ENCODE measurements around the gene VAV3. TPM values are rescaled to one million over a fixed set of nuclear protein-coding genes. Genes with fewer than 3 reads are reported as not detected.

VAV3 gene
- total and polyA plus RNA-seq, 10 of the 15 experiments (the other 5 are each of a cell fraction or from before 2014, with no cell fraction given), result 0.84 to 5.5 (median 3.4) TPM

- no peak for TF ChIP-seq ZBTB33 (IDR thresholded peaks at IDR 0.05)
These were observed 52.3 kb downstream of the VAV3 start (continued) for GRCh38 chr1:107912656-107913055.

GRCh38 chr1:107900090-107900945, 64.7 kb downstream of the VAV3 start:
- TF ChIP-seq EP300 (IDR thresholded peaks at IDR 0.05; ENCODE audit: borderline replicate concordance in 1 of 2, control insufficient read depth in 1 of 2, low read depth in 2 of 2, low read length in 2 of 2) (0 out of 4 replicates have a peak, but pooled peaks of 1 of the 2 experiments have one; percentile 12), RELA (IDR thresholded peaks at IDR 0.05; ENCODE audit: borderline replicate concordance, partially characterized antibody) (no peak), IKZF1 (conservative IDR thresholded peaks at IDR 0.05) (0 out of 2 replicates have a peak, but pooled peaks have one; percentile 21), POLR2A (IDR thresholded peaks at IDR 0.05; ENCODE audit: low read depth, low read length) (no peak), POU2F2 (IDR thresholded peaks at IDR 0.05; ENCODE audit: borderline replicate concordance, low read depth, low read length) (peak; percentile 27; the same call in 1 of the 3 replicates), SPI1 (IDR thresholded peaks at IDR 0.05; ENCODE audit: borderline replicate concordance, insufficient read depth, low read depth, low read length) (peak; percentile 50; the same call in 1 of the 2 replicates), ETV6 (conservative IDR thresholded peaks at IDR 0.05 in 1 of 2, IDR thresholded peaks at IDR 0.05 in 1 of 2; ENCODE audit: borderline replicate concordance in 1 of 2, low read depth in 1 of 2) (peak in 1 of 2 experiments; percentile 83; a peak in 1 of 4 replicates), EED (IDR thresholded peaks at IDR 0.05; ENCODE audit: low read depth) (peak; percentile 57), CREM (IDR thresholded peaks at IDR 0.05; ENCODE audit: low read depth) (peak; percentile 47; the same call in 1 of the 2 replicates), RUNX3 (IDR thresholded peaks at IDR 0.05; ENCODE audit: low read length) (peak; percentile 79), HDGF (IDR thresholded peaks at IDR 0.05) (no peak), PAX8 (IDR thresholded peaks at IDR 0.05) (no peak), CBFB (IDR thresholded peaks at IDR 0.05; ENCODE audit: low read depth) (0 out of 2 replicates have a peak, but pooled peaks have one; percentile 33), NFIC (IDR thresholded peaks at IDR 0.05; ENCODE audit: low read depth, low read length) (0 out of 2 replicates have a peak, but pooled peaks have one; percentile 42), IKZF2 (IDR thresholded peaks at IDR 0.05) (peak; percentile 21 to 38; a peak in 1 of 4 replicates)
- SMC1A ChIA-PET (ENCODE audit: uncharacterized antibody, unreplicated experiment), result interaction anchor here (0.8 to 1.7 kb wide), 16 partner anchors 9 to 225 kb away, joined by 3 to 6 read pairs (median 3); no protein-coding TSS in a partner anchor
- intact Hi-C loops (cut with micrococcal nuclease; ENCODE audit: unreplicated experiment) (no loop called here), in situ Hi-C loops (cut with MboI) (no loop called here)
- Histone ChIP-seq H3K9ac (ENCODE audit: control insufficient read depth, insufficient read depth, low read length) (no peak overlapping the region), H3K27ac (ENCODE audit: control insufficient read depth, insufficient read depth) (no peak overlapping the region), H3K4me1 (ENCODE audit: control insufficient read depth, insufficient read depth, low read length) (peaks cover 14% of the 10 kb centered on the region), H3K4me3 (no peak overlapping the region), H3K4me2 (ENCODE audit: control insufficient read depth, insufficient read depth) (no peak overlapping the region; the same call in 1 of the 2 replicates), H4K20me1 (ENCODE audit: control insufficient read depth, insufficient read depth) (no peaks in the 10 kb centered on the region), H2AFZ (ENCODE audit: control insufficient read depth, low read depth, low read length) (no peak overlapping the region), H3K79me2 (ENCODE audit: control insufficient read depth, insufficient read depth, low read length) (no peaks in the 10 kb centered on the region), H3K36me3 (ENCODE audit: control insufficient read depth in 2 of 2, insufficient read depth in 2 of 2, low read length in 1 of 2) (no peaks in the 10 kb centered on the region), H3K9me3 (replicated peaks; ENCODE audit: control insufficient read depth, insufficient read depth, low read length) (no peaks in the 10 kb centered on the region), H3K27me3 (replicated peaks in 1 of 2; ENCODE audit: control insufficient read depth in 2 of 2, insufficient read depth in 2 of 2, low read length in 1 of 2) (no peaks in the 10 kb centered on the region)
- DNase-seq (ENCODE audit: low read depth, low spot score), result no peak
- whole genome bisulfite sequencing (ENCODE audit: insufficient coverage, insufficient replicate concordance, low lambda C conversion rate, missing lambda C conversion rate), result 38% methylated on average over 6 of the region's 6 CpGs
- RAD21 ChIA-PET (ENCODE audit: unreplicated experiment), result interaction anchor here (0.7 to 1.7 kb wide), 5 partner anchors 29 to 225 kb away, joined by 3 to 5 read pairs (median 3); no protein-coding TSS in a partner anchor
- POLR2A ChIA-PET, result interaction anchor here (0.7 kb wide), 1 partner anchor 34 kb away, joined by 3 read pairs; no protein-coding TSS in a partner anchor
- ATAC-seq, result peak; percentile 70
- CTCF ChIA-PET, result interaction anchor here (0.6 to 2.8 kb wide), 3 partner anchors 33 to 118 kb away, joined by 3 to 10 read pairs (median 5); no protein-coding TSS in a partner anchor
- no TSS peak for BruUV-seq (replicated peaks)
- peak; percentile 54 for FAIRE-seq

Measured in GM12878 (cell line).